ENCODE results near the gene SYNGR1.
"Not testable (repeated sequence)": the region's sequence is repeated elsewhere in the genome, so short reads cannot be mapped to it uniquely, and the experiment has no call there.

The SYNGR1 gene

DNA sequence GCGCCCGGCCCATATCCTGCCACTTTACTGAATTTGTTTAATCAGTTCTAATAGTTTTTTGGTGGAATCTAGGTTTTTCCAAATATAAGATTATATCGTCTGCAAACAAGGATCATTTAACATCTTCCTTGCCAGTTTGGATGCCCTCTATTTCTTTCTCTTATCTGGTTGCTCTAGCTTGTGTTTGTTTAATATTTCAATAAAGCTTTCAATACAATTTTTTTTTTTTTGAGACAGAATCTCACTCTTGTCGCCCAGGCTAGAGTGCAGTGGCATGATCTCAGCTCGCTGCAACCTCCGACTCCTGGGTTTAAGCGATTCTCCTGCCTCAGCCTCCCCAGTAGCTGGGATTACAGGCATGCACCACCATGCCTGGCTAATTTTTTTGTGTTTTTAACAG lies 63.4 kb downstream of the SYNGR1 start:
- H3K27ac ChIP-seq (ENCODE audit: insufficient read depth in 1 of 2, low read depth in 1 of 2, low read length in 2 of 2, poor library complexity in 1 of 2, severe bottlenecking in 2 of 2); H3K27me3 ChIP-seq (replicated peaks in 2 of 5; ENCODE audit: control insufficient read depth in 4 of 5, insufficient read depth in 5 of 5, low read length in 4 of 5); DNase-seq; H3K4me3 ChIP-seq (ENCODE audit: control insufficient read depth in 1 of 7, extremely low read depth in 1 of 7, insufficient read depth in 4 of 7, low read depth in 2 of 7, low read length in 6 of 7); H3K9me3 ChIP-seq (ENCODE audit: control extremely low read depth in 1 of 5, control insufficient read depth in 4 of 5, insufficient read depth in 2 of 5, low read depth in 1 of 5, low read length in 4 of 5): not testable (repeated sequence)
- ChIA-PET POLR2A (interaction anchor here (1.3 kb wide), 1 partner anchor 14 kb away, joined by 3 read pairs; the partner anchor contains the start of gene TAB1), CTCF (interaction anchor here (0.6 to 1.6 kb wide), 4 partner anchors 15 to 103 kb away, joined by 3 to 4 read pairs (median 4); no protein-coding TSS in a partner anchor)
- Histone ChIP-seq H3K36me3 (ENCODE audit: control insufficient read depth in 4 of 4, insufficient read depth in 4 of 4, low read length in 3 of 4) (peaks cover 15 to 40% (median 25%) of the 10 kb centered on the region in 4 experiments), H3K4me1 (ENCODE audit: control extremely low read depth in 1 of 4, control insufficient read depth in 4 of 4, insufficient read depth in 4 of 4, low read length in 3 of 4) (peaks cover 6 to 52% (median 24%) of the 10 kb centered on the region in 4 experiments)
- 100% methylated on average over 5 of the region's 7 CpGs for WGBS (ENCODE audit: insufficient coverage)

- Histone ChIP-seq H3K36me3 (ENCODE audit: control insufficient read depth in 4 of 4, insufficient read depth in 4 of 4, low read length in 3 of 4) (peaks cover 19 to 47% (median 35%) of the 10 kb centered on the region in 4 experiments), H3K4me1 (ENCODE audit: control extremely low read depth in 1 of 4, control insufficient read depth in 4 of 4, insufficient read depth in 4 of 4, low read length in 3 of 4) (peaks cover 6 to 52% (median 24%) of the 10 kb centered on the region in 4 experiments), H3K9me3 (ENCODE audit: control extremely low read depth in 1 of 5, control insufficient read depth in 4 of 5, insufficient read depth in 2 of 5, low read depth in 1 of 5, low read length in 4 of 5) (no peaks in the 10 kb centered on the region), H3K4me3 (ENCODE audit: control insufficient read depth in 1 of 7, extremely low read depth in 1 of 7, insufficient read depth in 4 of 7, low read depth in 2 of 7, low read length in 6 of 7) (no peak overlapping the region), H3K27ac (ENCODE audit: insufficient read depth in 1 of 2, low read depth in 1 of 2, low read length in 2 of 2, poor library complexity in 1 of 2, severe bottlenecking in 2 of 2) (no peak overlapping the region), H3K27me3 (replicated peaks in 2 of 5; ENCODE audit: control insufficient read depth in 4 of 5, insufficient read depth in 5 of 5, low read length in 4 of 5) (no peaks in the 10 kb centered on the region)
- DNase-seq = no peak
- ChIA-PET POLR2A (no interaction called here), CTCF (no interaction called here)
- WGBS (ENCODE audit: insufficient coverage) = 99% methylated on average over 6 of the region's 7 CpGs
These were observed 64.6 kb downstream of the SYNGR1 start for GRCh38 chr22:39414377-39414776.

- peaks cover 19 to 51% (median 37%) of the 10 kb centered on the region in 4 experiments for H3K36me3 ChIP-seq (ENCODE audit: control insufficient read depth in 4 of 4, insufficient read depth in 4 of 4, low read length in 3 of 4)
- no peak for DNase-seq
- 97% methylated on average over 11 of the region's 11 CpGs for WGBS (ENCODE audit: insufficient coverage)
- POLR2A ChIA-PET = no interaction called here
- H3K4me1 ChIP-seq (ENCODE audit: control extremely low read depth in 1 of 4, control insufficient read depth in 4 of 4, insufficient read depth in 4 of 4, low read length in 3 of 4) = peaks cover 6 to 48% (median 24%) of the 10 kb centered on the region in 4 experiments
- no peak overlapping the region for H3K4me3 ChIP-seq (ENCODE audit: control insufficient read depth in 1 of 7, extremely low read depth in 1 of 7, insufficient read depth in 4 of 7, low read depth in 2 of 7, low read length in 6 of 7)
- H3K27me3 ChIP-seq (replicated peaks in 2 of 5; ENCODE audit: control insufficient read depth in 4 of 5, insufficient read depth in 5 of 5, low read length in 4 of 5) = no peaks in the 10 kb centered on the region
- H3K27ac ChIP-seq (ENCODE audit: insufficient read depth in 1 of 2, low read depth in 1 of 2, low read length in 2 of 2, poor library complexity in 1 of 2, severe bottlenecking in 2 of 2) = no peak overlapping the region
- H3K9me3 ChIP-seq (ENCODE audit: control extremely low read depth in 1 of 5, control insufficient read depth in 4 of 5, insufficient read depth in 2 of 5, low read depth in 1 of 5, low read length in 4 of 5) = no peaks in the 10 kb centered on the region
- CTCF ChIA-PET = no interaction called here
These were observed 65.1 kb downstream of the SYNGR1 start for GRCh38 chr22:39414886-39415285.

- DNase-seq = no peak
- CTCF ChIA-PET = interaction anchor here (1.1 kb wide), 1 partner anchor 21 kb away, joined by 5 read pairs; no protein-coding TSS in a partner anchor
- peaks cover 19 to 57% (median 43%) of the 10 kb centered on the region in 4 experiments for H3K36me3 ChIP-seq (ENCODE audit: control insufficient read depth in 4 of 4, insufficient read depth in 4 of 4, low read length in 3 of 4)
- H3K27me3 ChIP-seq (replicated peaks in 2 of 5; ENCODE audit: control insufficient read depth in 4 of 5, insufficient read depth in 5 of 5, low read length in 4 of 5) = no peaks in the 10 kb centered on the region
- POLR2A ChIA-PET = interaction anchor here (0.6 kb wide), 1 partner anchor 21 kb away, joined by 7 read pairs; no protein-coding TSS in a partner anchor
- no peaks in the 10 kb centered on the region for H3K9me3 ChIP-seq (ENCODE audit: control extremely low read depth in 1 of 5, control insufficient read depth in 4 of 5, insufficient read depth in 2 of 5, low read depth in 1 of 5, low read length in 4 of 5)
- H3K27ac ChIP-seq (ENCODE audit: insufficient read depth in 1 of 2, low read depth in 1 of 2, low read length in 2 of 2, poor library complexity in 1 of 2, severe bottlenecking in 2 of 2) = no peak overlapping the region
- H3K4me3 ChIP-seq (ENCODE audit: control insufficient read depth in 1 of 7, extremely low read depth in 1 of 7, insufficient read depth in 4 of 7, low read depth in 2 of 7, low read length in 6 of 7) = no peak overlapping the region
- H3K4me1 ChIP-seq (ENCODE audit: control extremely low read depth in 1 of 4, control insufficient read depth in 4 of 4, insufficient read depth in 4 of 4, low read length in 3 of 4) = peaks cover 6 to 42% (median 23%) of the 10 kb centered on the region in 4 experiments
- WGBS (ENCODE audit: insufficient coverage) = 96% methylated on average over 15 of the region's 16 CpGs
These were observed 65.7 kb downstream of the SYNGR1 start for GRCh38 chr22:39415506-39415905.

GRCh38 chr22:39416319-39416718 lies 66.5 kb downstream of the SYNGR1 start:
- H3K36me3 ChIP-seq (ENCODE audit: control insufficient read depth in 4 of 4, insufficient read depth in 4 of 4, low read length in 3 of 4) = peaks cover 21 to 61% (median 48%) of the 10 kb centered on the region in 4 experiments
- peaks cover 6 to 34% (median 21%) of the 10 kb centered on the region in 4 experiments for H3K4me1 ChIP-seq (ENCODE audit: control extremely low read depth in 1 of 4, control insufficient read depth in 4 of 4, insufficient read depth in 4 of 4, low read length in 3 of 4)
- 97% methylated on average over 6 of the region's 7 CpGs for WGBS (ENCODE audit: insufficient coverage)
- no peaks in the 10 kb centered on the region for H3K9me3 ChIP-seq (ENCODE audit: control extremely low read depth in 1 of 5, control insufficient read depth in 4 of 5, insufficient read depth in 2 of 5, low read depth in 1 of 5, low read length in 4 of 5)
- ChIA-PET POLR2A (interaction anchor here (0.6 kb wide), 1 partner anchor 20 kb away, joined by 7 read pairs; no protein-coding TSS in a partner anchor), CTCF (interaction anchor here (1.1 to 1.2 kb wide), 2 partner anchors 21 to 78 kb away, joined by 3 to 5 read pairs; no protein-coding TSS in a partner anchor)
- no peaks in the 10 kb centered on the region for H3K27me3 ChIP-seq (replicated peaks in 2 of 5; ENCODE audit: control insufficient read depth in 4 of 5, insufficient read depth in 5 of 5, low read length in 4 of 5)
- no peak overlapping the region for H3K4me3 ChIP-seq (ENCODE audit: control insufficient read depth in 1 of 7, extremely low read depth in 1 of 7, insufficient read depth in 4 of 7, low read depth in 2 of 7, low read length in 6 of 7)
- no peak for DNase-seq
- no peak overlapping the region for H3K27ac ChIP-seq (ENCODE audit: insufficient read depth in 1 of 2, low read depth in 1 of 2, low read length in 2 of 2, poor library complexity in 1 of 2, severe bottlenecking in 2 of 2)

DNA sequence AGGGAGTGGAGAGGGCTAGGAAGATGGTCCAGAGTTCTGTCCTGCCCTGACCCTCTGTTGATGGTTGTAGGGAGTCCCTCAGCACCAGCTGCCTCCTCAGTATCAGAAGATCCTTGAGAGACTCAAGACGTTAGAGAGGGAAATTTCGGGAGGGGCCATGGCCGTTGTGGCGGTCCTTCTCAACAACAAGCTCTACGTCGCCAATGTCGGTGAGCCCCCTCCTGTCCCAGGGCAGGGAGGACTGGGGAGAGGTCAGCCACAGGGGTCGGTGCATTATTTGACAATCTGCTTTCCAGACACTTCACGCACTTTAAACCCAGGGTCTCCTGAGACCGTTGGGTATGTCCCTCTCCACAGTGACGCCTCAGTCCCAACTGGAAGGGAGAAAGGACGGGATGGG lies 67.8 kb downstream of the SYNGR1 start:
- DNase-seq = no peak
- ChIA-PET POLR2A (no interaction called here), CTCF (interaction anchor here (1.0 kb wide), 1 partner anchor 94 kb away, joined by 3 read pairs; no protein-coding TSS in a partner anchor)
- no peak overlapping the region for H3K27ac ChIP-seq (ENCODE audit: insufficient read depth in 1 of 2, low read depth in 1 of 2, low read length in 2 of 2, poor library complexity in 1 of 2, severe bottlenecking in 2 of 2)
- H3K4me1 ChIP-seq (ENCODE audit: control extremely low read depth in 1 of 4, control insufficient read depth in 4 of 4, insufficient read depth in 4 of 4, low read length in 3 of 4) = peaks cover 0 to 27% (median 12%) of the 10 kb centered on the region in 4 experiments
- no peak overlapping the region for H3K4me3 ChIP-seq (ENCODE audit: control insufficient read depth in 1 of 7, extremely low read depth in 1 of 7, insufficient read depth in 4 of 7, low read depth in 2 of 7, low read length in 6 of 7)
- H3K9me3 ChIP-seq (ENCODE audit: control extremely low read depth in 1 of 5, control insufficient read depth in 4 of 5, insufficient read depth in 2 of 5, low read depth in 1 of 5, low read length in 4 of 5) = no peaks in the 10 kb centered on the region
- peaks cover 23 to 74% (median 58%) of the 10 kb centered on the region in 4 experiments for H3K36me3 ChIP-seq (ENCODE audit: control insufficient read depth in 4 of 4, insufficient read depth in 4 of 4, low read length in 3 of 4)
- WGBS (ENCODE audit: insufficient coverage) = 95% methylated on average over 11 of the region's 12 CpGs
- H3K27me3 ChIP-seq (replicated peaks in 2 of 5; ENCODE audit: control insufficient read depth in 4 of 5, insufficient read depth in 5 of 5, low read length in 4 of 5) = no peaks in the 10 kb centered on the region

- DNase-seq = no peak
- 98% methylated on average over 8 of the region's 12 CpGs for WGBS (ENCODE audit: insufficient coverage)
- ChIA-PET POLR2A (interaction anchor here (0.6 kb wide), 1 partner anchor 75 kb away, joined by 3 read pairs; no protein-coding TSS in a partner anchor), CTCF (interaction anchor here (0.6 kb wide), 1 partner anchor 14 kb away, joined by 3 read pairs; no protein-coding TSS in a partner anchor)
- Histone ChIP-seq H3K4me1 (ENCODE audit: control extremely low read depth in 1 of 4, control insufficient read depth in 4 of 4, insufficient read depth in 4 of 4, low read length in 3 of 4) (peaks cover 0 to 19% (median 5%) of the 10 kb centered on the region in 4 experiments), H3K27me3 (replicated peaks in 2 of 5; ENCODE audit: control insufficient read depth in 4 of 5, insufficient read depth in 5 of 5, low read length in 4 of 5) (no peaks in the 10 kb centered on the region), H3K4me3 (ENCODE audit: control insufficient read depth in 1 of 7, extremely low read depth in 1 of 7, insufficient read depth in 4 of 7, low read depth in 2 of 7, low read length in 6 of 7) (no peak overlapping the region), H3K27ac (ENCODE audit: insufficient read depth in 1 of 2, low read depth in 1 of 2, low read length in 2 of 2, poor library complexity in 1 of 2, severe bottlenecking in 2 of 2) (no peak overlapping the region), H3K9me3 (ENCODE audit: control extremely low read depth in 1 of 5, control insufficient read depth in 4 of 5, insufficient read depth in 2 of 5, low read depth in 1 of 5, low read length in 4 of 5) (no peaks in the 10 kb centered on the region), H3K36me3 (ENCODE audit: control insufficient read depth in 4 of 4, insufficient read depth in 4 of 4, low read length in 3 of 4) (peaks cover 23 to 81% (median 60%) of the 10 kb centered on the region in 4 experiments)
These were observed 68.9 kb downstream of the SYNGR1 start for GRCh38 chr22:39418696-39419095.
